C4-2B (cell line): ENCODE measurements around the gene PPP1R3C.

ENCODE experiments used
- ZFX ChIP-seq: fragments of 450-650 bp; IDR thresholded peaks from 2 replicates; pipeline ENCODE4 v1.6.1; 2017
- TF ChIP-seq, protein P1 (sequence below): fragments of 450-650 bp; conservative IDR thresholded peaks from 2 replicates; pipeline ENCODE4 v1.5.1; 2017; ENCODE audit warnings: mild to moderate bottlenecking

GRCh38 chr10:91613411-91614187 lies 19.3 kb downstream of the PPP1R3C start:
- TF ChIP-seq, protein P1, sequence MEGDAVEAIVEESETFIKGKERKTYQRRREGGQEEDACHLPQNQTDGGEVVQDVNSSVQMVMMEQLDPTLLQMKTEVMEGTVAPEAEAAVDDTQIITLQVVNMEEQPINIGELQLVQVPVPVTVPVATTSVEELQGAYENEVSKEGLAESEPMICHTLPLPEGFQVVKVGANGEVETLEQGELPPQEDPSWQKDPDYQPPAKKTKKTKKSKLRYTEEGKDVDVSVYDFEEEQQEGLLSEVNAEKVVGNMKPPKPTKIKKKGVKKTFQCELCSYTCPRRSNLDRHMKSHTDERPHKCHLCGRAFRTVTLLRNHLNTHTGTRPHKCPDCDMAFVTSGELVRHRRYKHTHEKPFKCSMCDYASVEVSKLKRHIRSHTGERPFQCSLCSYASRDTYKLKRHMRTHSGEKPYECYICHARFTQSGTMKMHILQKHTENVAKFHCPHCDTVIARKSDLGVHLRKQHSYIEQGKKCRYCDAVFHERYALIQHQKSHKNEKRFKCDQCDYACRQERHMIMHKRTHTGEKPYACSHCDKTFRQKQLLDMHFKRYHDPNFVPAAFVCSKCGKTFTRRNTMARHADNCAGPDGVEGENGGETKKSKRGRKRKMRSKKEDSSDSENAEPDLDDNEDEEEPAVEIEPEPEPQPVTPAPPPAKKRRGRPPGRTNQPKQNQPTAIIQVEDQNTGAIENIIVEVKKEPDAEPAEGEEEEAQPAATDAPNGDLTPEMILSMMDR = no peak
- no peak for TF ChIP-seq ZFX
